Ramos (cell line): ENCODE data around the gene ASXL2.

Experiments
- in situ Hi-C: fragments of 300-500 bp; cut with MboI; formaldehyde crosslinking; loops from one replicate; pipeline ENCODE4 v1.14.3; 2022; ENCODE audit warnings: low sequenced_read_pairs; ENCODE audit not compliant: unreplicated experiment

ASXL2 gene

GRCh38 chr2:25894135-25894830, 16.0 kb upstream of the ASXL2 start:
- in situ Hi-C loops: no loop called here

- in situ Hi-C loops: no loop called here
These were observed 13.4 kb upstream of the ASXL2 start for GRCh38 chr2:25891672-25892071.

- in situ Hi-C loops: no loop called here
These were observed 9.4 kb upstream of the ASXL2 start for GRCh38 chr2:25887624-25888242.

GRCh38 chr2:25885933-25886332, 7.6 kb upstream of the ASXL2 start:
- in situ Hi-C loops: no loop called here

- in situ Hi-C loops: no loop called here
These were observed 3.5 kb upstream of the ASXL2 start for GRCh38 chr2:25881764-25882163.

GRCh38 chr2:25879133-25879730, 945 bp upstream of the ASXL2 start:
- in situ Hi-C loops: no loop called here

- in situ Hi-C loops: no loop called here
These were observed 591 bp downstream of the ASXL2 start for GRCh38 chr2:25877431-25878360.

GRCh38 chr2:25872134-25872533, 6.2 kb downstream of the ASXL2 start:
- in situ Hi-C loops: no loop called here

GRCh38 chr2:25867396-25868003, 10.8 kb downstream of the ASXL2 start:
- in situ Hi-C loops: no loop called here

GRCh38 chr2:25856377-25856776, 21.9 kb downstream of the ASXL2 start:
- in situ Hi-C loops: loop anchor here (10.0 kb wide), 1 partner anchor 288 kb away; no protein-coding TSS in a partner anchor

- in situ Hi-C loops: loop anchor here (10.0 kb wide), 1 partner anchor 290 kb away; no protein-coding TSS in a partner anchor
These were observed 23.2 kb downstream of the ASXL2 start for GRCh38 chr2:25855065-25855464.

- in situ Hi-C loops: loop anchor here (10.0 kb wide), 1 partner anchor 290 kb away; no protein-coding TSS in a partner anchor
These were observed 23.7 kb downstream of the ASXL2 start for GRCh38 chr2:25854613-25855012.

- in situ Hi-C loops: loop anchor here (10.0 kb wide), 1 partner anchor 292 kb away; no protein-coding TSS in a partner anchor
These were observed 25.1 kb downstream of the ASXL2 start for GRCh38 chr2:25853038-25853638.

- in situ Hi-C loops: loop anchor here (10.0 kb wide), 1 partner anchor 293 kb away; no protein-coding TSS in a partner anchor
These were observed 26.4 kb downstream of the ASXL2 start for GRCh38 chr2:25851740-25852503.

- in situ Hi-C loops: loop anchor here (10.0 kb wide), 1 partner anchor 294 kb away; no protein-coding TSS in a partner anchor
These were observed 27.9 kb downstream of the ASXL2 start for GRCh38 chr2:25850400-25850799.

- in situ Hi-C loops: loop anchor here (25.0 kb wide), 1 partner anchor 88 kb away; no protein-coding TSS in a partner anchor
These were observed 28.9 kb downstream of the ASXL2 start for GRCh38 chr2:25849350-25849749.

- in situ Hi-C loops: loop anchor here (25.0 kb wide), 1 partner anchor 91 kb away; no protein-coding TSS in a partner anchor
These were observed 32.3 kb downstream of the ASXL2 start for GRCh38 chr2:25845843-25846505.

- in situ Hi-C loops: loop anchor here (25.0 kb wide), 1 partner anchor 93 kb away; no protein-coding TSS in a partner anchor
These were observed 34.2 kb downstream of the ASXL2 start for GRCh38 chr2:25844089-25844488.
